Measurements from ENCODE around the gene GLRX. TPM values are rescaled to one million over a fixed set of nuclear protein-coding genes. Genes with fewer than 3 reads are reported as not detected.
A peak's percentile ranks its signal among the peaks of the same experiment; 100 is the strongest.
"Not testable (repeated sequence)": the region's sequence is repeated elsewhere in the genome, so short reads cannot be mapped to it uniquely, and the experiment has no call there.

GLRX gene
- total RNA-seq, 4 donors from 2014 or later = 14.1 to 56.0 (median 34.0) TPM

- no peaks in the 10 kb centered on the region for H3K27me3 ChIP-seq
- intact Hi-C loops (cut with DNase I) = no loop called here
- H3K4me3 ChIP-seq = no peak overlapping the region
- H3K36me3 ChIP-seq = no peaks in the 10 kb centered on the region
- 91% methylated on average over 8 of the region's 8 CpGs for WGBS
- no peak for DNase-seq (ENCODE audit: extremely low spot score)
- peaks cover 27 to 42% (median 32%) of the 10 kb centered on the region in 4 donors for H3K4me1 ChIP-seq
- no peak overlapping the region for H3K27ac ChIP-seq (replicated peaks in 1 of 4)
- TF ChIP-seq POLR2AphosphoS5 (IDR thresholded peaks at IDR 0.05) (no peak), CTCF (IDR thresholded peaks at IDR 0.05) (no peak), POLR2A (IDR thresholded peaks at IDR 0.05; ENCODE audit: low read depth) (no peak), EP300 (IDR thresholded peaks at IDR 0.05) (no peak)
- H3K9me3 ChIP-seq = no peaks in the 10 kb centered on the region
Observed at GRCh38 chr5:95838001-95838520, 15.5 kb upstream of the GLRX start.

GRCh38 chr5:95837492-95837891 is 15.0 kb upstream of the GLRX start:
- no peak overlapping the region for H3K4me3 ChIP-seq
- H3K27me3 ChIP-seq = no peaks in the 10 kb centered on the region
- H3K9me3 ChIP-seq = no peaks in the 10 kb centered on the region
- H3K4me1 ChIP-seq = peaks cover 24 to 37% (median 28%) of the 10 kb centered on the region in 4 donors
- 95% methylated on average over 5 of the region's 5 CpGs for WGBS
- no peak overlapping the region for H3K27ac ChIP-seq (replicated peaks in 1 of 4)
- no peak for TF ChIP-seq POLR2A (IDR thresholded peaks at IDR 0.05; ENCODE audit: low read depth)
- no peak for TF ChIP-seq POLR2AphosphoS5 (IDR thresholded peaks at IDR 0.05)
- H3K36me3 ChIP-seq = no peaks in the 10 kb centered on the region
- intact Hi-C loops (cut with DNase I) = no loop called here
- no peak for DNase-seq (ENCODE audit: extremely low spot score)

GRCh38 chr5:95836971-95837370 is 14.4 kb upstream of the GLRX start:
- H3K9me3 ChIP-seq; DNase-seq (ENCODE audit: extremely low spot score); intact Hi-C loops (cut with DNase I); H3K36me3 ChIP-seq; H3K27me3 ChIP-seq; H3K4me3 ChIP-seq: not testable (repeated sequence)
- H3K27ac ChIP-seq (replicated peaks in 1 of 4) = peak overlapping the region in 2 of 4 donors; percentile 2 to 86
- 98% methylated on average over 4 of the region's 4 CpGs for WGBS
- peaks cover 23 to 33% (median 25%) of the 10 kb centered on the region in 4 donors for H3K4me1 ChIP-seq

- 77% methylated on average over 1 of the region's 1 CpG for WGBS
- Histone ChIP-seq H3K27ac (replicated peaks in 1 of 4) (peak overlapping the region in 3 of 4 donors; percentile 2 to 86 (median 16)), H3K4me1 (peaks cover 23 to 30% (median 25%) of the 10 kb centered on the region in 4 donors), H3K36me3 (no peaks in the 10 kb centered on the region), H3K27me3 (no peaks in the 10 kb centered on the region), H3K9me3 (no peaks in the 10 kb centered on the region), H3K4me3 (no peak overlapping the region)
- TF ChIP-seq CTCF (IDR thresholded peaks at IDR 0.05) (no peak), EP300 (IDR thresholded peaks at IDR 0.05) (no peak), POLR2AphosphoS5 (IDR thresholded peaks at IDR 0.05) (no peak), POLR2A (IDR thresholded peaks at IDR 0.05; ENCODE audit: low read depth) (no peak)
- intact Hi-C loops (cut with DNase I) = no loop called here
- no peak for DNase-seq (ENCODE audit: extremely low spot score)
Observed at GRCh38 chr5:95836544-95836943, 14.0 kb upstream of the GLRX start.

GRCh38 chr5:95835682-95836385 is 13.3 kb upstream of the GLRX start:
- Histone ChIP-seq H3K27me3 (no peaks in the 10 kb centered on the region), H3K4me3 (peak overlapping the region; percentile 19 to 71 (median 64)), H3K4me1 (peaks cover 23 to 27% (median 25%) of the 10 kb centered on the region in 4 donors), H3K27ac (replicated peaks in 1 of 4) (peak overlapping the region; percentile 78 to 86 (median 83)), H3K36me3 (no peaks in the 10 kb centered on the region), H3K9me3 (no peaks in the 10 kb centered on the region)
- intact Hi-C loops (cut with DNase I) = no loop called here
- TF ChIP-seq POLR2A (IDR thresholded peaks at IDR 0.05; ENCODE audit: low read depth) = no peak
- no peak for TF ChIP-seq CTCF (IDR thresholded peaks at IDR 0.05)
- TF ChIP-seq EP300 (IDR thresholded peaks at IDR 0.05) = no peak
- TF ChIP-seq POLR2AphosphoS5 (IDR thresholded peaks at IDR 0.05) = no peak
- DNase-seq (ENCODE audit: extremely low spot score) = no peak
- 50% methylated on average over 10 of the region's 10 CpGs for WGBS

Data from esophagus muscularis mucosa (tissue), 4 donors.